Measurements from ENCODE around the gene FGF2. TPM values are rescaled to one million over a fixed set of nuclear protein-coding genes. Genes with fewer than 3 reads are reported as not detected.
"Not testable (repeated sequence)": the region's sequence is repeated elsewhere in the genome, so short reads cannot be mapped to it uniquely, and the experiment has no call there.

FGF2 gene
- total RNA-seq, 1 experiment from 2014 or later = 2.1 TPM

GRCh38 chr4:122847931-122848330 is 21.3 kb downstream of the FGF2 start:
- H3K27ac ChIP-seq = no peak overlapping the region
- no peak overlapping the region for H2AFZ ChIP-seq
- no peak for DNase-seq
- H3K4me1 ChIP-seq (replicated peaks; ENCODE audit: insufficient read depth) = no peaks in the 10 kb centered on the region
- ChIA-PET POLR2A (ENCODE audit: unreplicated experiment) (no interaction called here), CTCF (no interaction called here)
- H3K36me3 ChIP-seq (ENCODE audit: low read depth) = no peaks in the 10 kb centered on the region
- intact Hi-C loops (cut with micrococcal nuclease; ENCODE audit: unreplicated experiment) = no loop called here
- peaks cover 6% of the 10 kb centered on the region; the same call in 1 of the 2 replicates for H3K9me2 ChIP-seq (ENCODE audit: insufficient read depth)
- H3K4me2 ChIP-seq = no peak overlapping the region
- H3K27me3 ChIP-seq (ENCODE audit: insufficient read depth, low read depth) = no peaks in the 10 kb centered on the region
- H4K20me1 ChIP-seq (ENCODE audit: insufficient read depth) = no peaks in the 10 kb centered on the region
- no TSS peak for BruUV-seq (replicated peaks)
- no peak overlapping the region for H3K4me3 ChIP-seq
- no peaks in the 10 kb centered on the region; the same call in 1 of the 2 replicates for H3K9me3 ChIP-seq (ENCODE audit: insufficient read depth, low read depth)
- TF ChIP-seq EZH2 (IDR thresholded peaks at IDR 0.05; ENCODE audit: low read depth) (no peak), CTCF (conservative IDR thresholded peaks at IDR 0.05) (no peak)
- H3F3A ChIP-seq (ENCODE audit: insufficient read depth, low read depth) = no peaks in the 10 kb centered on the region
- no peaks in the 10 kb centered on the region for H3K79me2 ChIP-seq (ENCODE audit: low read depth)

GRCh38 chr4:122849789-122850188 is 23.2 kb downstream of the FGF2 start:
- H3K4me2 ChIP-seq; POLR2A ChIA-PET (ENCODE audit: unreplicated experiment); intact Hi-C loops (cut with micrococcal nuclease; ENCODE audit: unreplicated experiment); H3K9me3 ChIP-seq (ENCODE audit: insufficient read depth, low read depth); DNase-seq; H3F3A ChIP-seq (ENCODE audit: insufficient read depth, low read depth); H3K27ac ChIP-seq; H3K4me3 ChIP-seq; H3K79me2 ChIP-seq (ENCODE audit: low read depth); H3K9me2 ChIP-seq (ENCODE audit: insufficient read depth); H3K36me3 ChIP-seq (ENCODE audit: low read depth); CTCF ChIA-PET; H4K20me1 ChIP-seq (ENCODE audit: insufficient read depth); H3K27me3 ChIP-seq (ENCODE audit: insufficient read depth, low read depth); H3K4me1 ChIP-seq (replicated peaks; ENCODE audit: insufficient read depth); BruUV-seq (replicated peaks); H2AFZ ChIP-seq: not testable (repeated sequence)

GRCh38 chr4:122851568-122851967 is 24.9 kb downstream of the FGF2 start:
- CTCF ChIA-PET = no interaction called here

More at GRCh38 chr4:122851568-122851967, 24.9 kb downstream of the FGF2 start:
- Histone ChIP-seq H3K79me2 (ENCODE audit: low read depth) (no peaks in the 10 kb centered on the region), H3K4me3 (no peak overlapping the region), H3K27ac (no peak overlapping the region), H2AFZ (no peak overlapping the region), H3K27me3 (ENCODE audit: insufficient read depth, low read depth) (no peaks in the 10 kb centered on the region), H3K4me2 (no peak overlapping the region), H3K36me3 (ENCODE audit: low read depth) (no peaks in the 10 kb centered on the region), H3K9me2 (ENCODE audit: insufficient read depth) (no peaks in the 10 kb centered on the region; the same call in 1 of the 2 replicates), H3F3A (ENCODE audit: insufficient read depth, low read depth) (no peaks in the 10 kb centered on the region), H3K4me1 (replicated peaks; ENCODE audit: insufficient read depth) (no peaks in the 10 kb centered on the region), H4K20me1 (ENCODE audit: insufficient read depth) (no peaks in the 10 kb centered on the region), H3K9me3 (ENCODE audit: insufficient read depth, low read depth) (no peaks in the 10 kb centered on the region; the same call in 1 of the 2 replicates)
- BruUV-seq (replicated peaks) = no TSS peak
- DNase-seq = no peak
- intact Hi-C loops (cut with micrococcal nuclease; ENCODE audit: unreplicated experiment) = no loop called here
- TF ChIP-seq CTCF (conservative IDR thresholded peaks at IDR 0.05) = no peak
- no peak for TF ChIP-seq EZH2 (IDR thresholded peaks at IDR 0.05; ENCODE audit: low read depth)
- POLR2A ChIA-PET (ENCODE audit: unreplicated experiment) = no interaction called here

All from PC-9 (cell line).